HepG2 (cell line): ENCODE data around the gene TMEM235. TPM values are rescaled to one million over a fixed set of nuclear protein-coding genes. Genes with fewer than 3 reads are reported as not detected.

Experiments
- KIAA2018 ChIP-seq: sonication (generic); formaldehyde crosslinking; IDR thresholded peaks from 2 replicates; pipeline ENCODE4 v1.5.0; 2020; ENCODE audit warnings: mild to moderate bottlenecking, missing genetic modification reagents, borderline replicate concordance
- LCORL ChIP-seq, 2 experiments: fragments of 450-650 bp in 1 of 2; sonication (generic) in 1 of 2; formaldehyde crosslinking in 1 of 2; IDR thresholded peaks; 2 replicates each; pipeline versions ENCODE4 v1.5.0 to v1.6.1; 2017 to 2020; ENCODE audit warnings: antibody characterized with exemption in 1 of 2, missing genetic modification reagents in 1 of 2
- PAWR ChIP-seq: sonication (generic); formaldehyde crosslinking; IDR thresholded peaks from 2 replicates; pipeline ENCODE4 v1.4.0; 2020; ENCODE audit warnings: missing genetic modification reagents, mild to moderate bottlenecking, borderline replicate concordance
- PHF21A ChIP-seq: sonication (generic); formaldehyde crosslinking; IDR thresholded peaks from 2 replicates; pipeline ENCODE4 v1.5.0; 2020; ENCODE audit warnings: mild to moderate bottlenecking, missing genetic modification reagents
- RFXAP ChIP-seq: sonication (generic); formaldehyde crosslinking; IDR thresholded peaks from 2 replicates; pipeline ENCODE4 v1.4.0; 2020; ENCODE audit warnings: missing genetic modification reagents, borderline replicate concordance
- ZNF256 ChIP-seq: sonication (generic); formaldehyde crosslinking; conservative IDR thresholded peaks from 2 replicates; pipeline ENCODE4 v1.4.0; 2020; ENCODE audit warnings: missing genetic modification reagents
- ZNF382 ChIP-seq: sonication (generic); formaldehyde crosslinking; IDR thresholded peaks from 2 replicates; pipeline ENCODE4 v1.5.0; 2020; ENCODE audit warnings: missing genetic modification reagents, mild to moderate bottlenecking, borderline replicate concordance
- ZNF776 ChIP-seq: sonication (generic); formaldehyde crosslinking; IDR thresholded peaks from 2 replicates; pipeline ENCODE4 v1.4.0; 2020; ENCODE audit warnings: mild to moderate bottlenecking, missing genetic modification reagents
- ZSCAN31 ChIP-seq: sonication (generic); formaldehyde crosslinking; IDR thresholded peaks from 2 replicates; pipeline ENCODE4 v1.5.0; 2020; ENCODE audit warnings: low read depth, mild to moderate bottlenecking, missing genetic modification reagents
- polyA plus RNA-seq, 8 experiments: library from polyadenylated mRNA; depleted of rRNA in 3 of 8; stranded (reverse) in 7 of 8; unstranded in 1 of 8; fragments of >200 nt; fragmentation: Illumina TruSeq in 4 of 8; extraction: Trizol in 4 of 8; gene quantifications; 2 replicates each; pipeline versions ENCODE4 v1.2.1 to v1.2.3, GENCODE V29; 2011 to 2016; ENCODE audit warnings: low read depth in 4 of 8, missing spikeins in 1 of 8, mixed read lengths in 1 of 8; ENCODE audit not compliant: insufficient read depth in 1 of 8
- total RNA-seq, 5 experiments: library from RNA; depleted of rRNA; stranded (reverse); fragments of >200 nt; fragmentation: Illumina TruSeq; extraction: Trizol; gene quantifications; 2 replicates each; pipeline ENCODE4 v1.2.3, GENCODE V29; 2016; ENCODE audit warnings: low read depth in 1 of 5
- TF ChIP-seq, protein P1 (sequence below): sonication (generic); formaldehyde crosslinking; IDR thresholded peaks from 2 replicates; pipeline ENCODE4 v1.4.0; 2020; ENCODE audit warnings: missing genetic modification reagents, mild to moderate bottlenecking, borderline replicate concordance
- TF ChIP-seq, protein P2 (sequence below): sonication (generic); formaldehyde crosslinking; conservative IDR thresholded peaks from 2 replicates; pipeline ENCODE4 v1.4.0; 2020; ENCODE audit warnings: missing genetic modification reagents

The TMEM235 gene
- total and polyA plus RNA-seq, 2 of the 13 experiments (the other 11 are each of a cell fraction or from before 2014, with no cell fraction given), result not detected

- TF ChIP-seq KIAA2018 (CRISPR knock-in tag) (no peak), ZSCAN31 (no peak), ZNF256 (CRISPR knock-in tag) (no peak), ZNF776 (CRISPR knock-in tag) (peak; percentile 3; the same call in 1 of the 2 replicates), LCORL (IDR thresholded peaks at IDR 0.05) (no peak), LCORL (CRISPR knock-in tag; IDR thresholded peaks at IDR 0.05) (no peak), ZNF382 (CRISPR knock-in tag) (no peak), PAWR (CRISPR knock-in tag) (no peak), PHF21A (CRISPR knock-in tag) (no peak), RFXAP (CRISPR knock-in tag) (no peak)
- TF ChIP-seq, protein P1, sequence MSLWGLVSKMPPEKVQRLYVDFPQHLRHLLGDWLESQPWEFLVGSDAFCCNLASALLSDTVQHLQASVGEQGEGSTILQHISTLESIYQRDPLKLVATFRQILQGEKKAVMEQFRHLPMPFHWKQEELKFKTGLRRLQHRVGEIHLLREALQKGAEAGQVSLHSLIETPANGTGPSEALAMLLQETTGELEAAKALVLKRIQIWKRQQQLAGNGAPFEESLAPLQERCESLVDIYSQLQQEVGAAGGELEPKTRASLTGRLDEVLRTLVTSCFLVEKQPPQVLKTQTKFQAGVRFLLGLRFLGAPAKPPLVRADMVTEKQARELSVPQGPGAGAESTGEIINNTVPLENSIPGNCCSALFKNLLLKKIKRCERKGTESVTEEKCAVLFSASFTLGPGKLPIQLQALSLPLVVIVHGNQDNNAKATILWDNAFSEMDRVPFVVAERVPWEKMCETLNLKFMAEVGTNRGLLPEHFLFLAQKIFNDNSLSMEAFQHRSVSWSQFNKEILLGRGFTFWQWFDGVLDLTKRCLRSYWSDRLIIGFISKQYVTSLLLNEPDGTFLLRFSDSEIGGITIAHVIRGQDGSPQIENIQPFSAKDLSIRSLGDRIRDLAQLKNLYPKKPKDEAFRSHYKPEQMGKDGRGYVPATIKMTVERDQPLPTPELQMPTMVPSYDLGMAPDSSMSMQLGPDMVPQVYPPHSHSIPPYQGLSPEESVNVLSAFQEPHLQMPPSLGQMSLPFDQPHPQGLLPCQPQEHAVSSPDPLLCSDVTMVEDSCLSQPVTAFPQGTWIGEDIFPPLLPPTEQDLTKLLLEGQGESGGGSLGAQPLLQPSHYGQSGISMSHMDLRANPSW (CRISPR knock-in tag), result no peak
- TF ChIP-seq, protein P2, sequence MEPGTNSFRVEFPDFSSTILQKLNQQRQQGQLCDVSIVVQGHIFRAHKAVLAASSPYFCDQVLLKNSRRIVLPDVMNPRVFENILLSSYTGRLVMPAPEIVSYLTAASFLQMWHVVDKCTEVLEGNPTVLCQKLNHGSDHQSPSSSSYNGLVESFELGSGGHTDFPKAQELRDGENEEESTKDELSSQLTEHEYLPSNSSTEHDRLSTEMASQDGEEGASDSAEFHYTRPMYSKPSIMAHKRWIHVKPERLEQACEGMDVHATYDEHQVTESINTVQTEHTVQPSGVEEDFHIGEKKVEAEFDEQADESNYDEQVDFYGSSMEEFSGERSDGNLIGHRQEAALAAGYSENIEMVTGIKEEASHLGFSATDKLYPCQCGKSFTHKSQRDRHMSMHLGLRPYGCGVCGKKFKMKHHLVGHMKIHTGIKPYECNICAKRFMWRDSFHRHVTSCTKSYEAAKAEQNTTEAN (CRISPR knock-in tag), result no peak
These were observed 18.7 kb downstream of the TMEM235 start (continued) for GRCh38 chr17:78249818-78250806.
